OCI-LY7 (cell line): ENCODE results near the gene IQCE.

Source experiments
- EZH2phosphoT487 ChIP-seq: fragments of 200-600 bp; sonication (generic); IDR thresholded peaks from 2 replicates; pipeline ENCODE4 v1.6.1; 2018; ENCODE audit warnings: low read depth, borderline replicate concordance, mild to moderate bottlenecking, mixed run types, antibody characterized with exemption, low read length, moderate library complexity, mixed read lengths
- TF ChIP-seq, protein P1 (sequence below): fragments of 200-600 bp; sonication (generic); conservative IDR thresholded peaks from 2 replicates; pipeline ENCODE4 v1.5.1; 2014; ENCODE audit warnings: mild to moderate bottlenecking, antibody characterized with exemption, low read length, moderate library complexity, mixed read lengths

- no peak for TF ChIP-seq EZH2phosphoT487
- TF ChIP-seq, protein P1, sequence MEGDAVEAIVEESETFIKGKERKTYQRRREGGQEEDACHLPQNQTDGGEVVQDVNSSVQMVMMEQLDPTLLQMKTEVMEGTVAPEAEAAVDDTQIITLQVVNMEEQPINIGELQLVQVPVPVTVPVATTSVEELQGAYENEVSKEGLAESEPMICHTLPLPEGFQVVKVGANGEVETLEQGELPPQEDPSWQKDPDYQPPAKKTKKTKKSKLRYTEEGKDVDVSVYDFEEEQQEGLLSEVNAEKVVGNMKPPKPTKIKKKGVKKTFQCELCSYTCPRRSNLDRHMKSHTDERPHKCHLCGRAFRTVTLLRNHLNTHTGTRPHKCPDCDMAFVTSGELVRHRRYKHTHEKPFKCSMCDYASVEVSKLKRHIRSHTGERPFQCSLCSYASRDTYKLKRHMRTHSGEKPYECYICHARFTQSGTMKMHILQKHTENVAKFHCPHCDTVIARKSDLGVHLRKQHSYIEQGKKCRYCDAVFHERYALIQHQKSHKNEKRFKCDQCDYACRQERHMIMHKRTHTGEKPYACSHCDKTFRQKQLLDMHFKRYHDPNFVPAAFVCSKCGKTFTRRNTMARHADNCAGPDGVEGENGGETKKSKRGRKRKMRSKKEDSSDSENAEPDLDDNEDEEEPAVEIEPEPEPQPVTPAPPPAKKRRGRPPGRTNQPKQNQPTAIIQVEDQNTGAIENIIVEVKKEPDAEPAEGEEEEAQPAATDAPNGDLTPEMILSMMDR = no peak
Observed at GRCh38 chr7:2631946-2632732, 73.4 kb downstream of the IQCE start, which contains the start of gene TTYH3.
